SU-DHL-6 (cell line): Measurements from ENCODE around the gene PTPN12.

Experiments used
- EZH2phosphoT487 ChIP-seq: fragments of 200-600 bp; sonication (generic), shearing (Covaris generic); conservative IDR thresholded peaks from 2 replicates; pipeline ENCODE4 v1.6.1; 2018; ENCODE audit warnings: mild to moderate bottlenecking, antibody characterized with exemption, low read length, moderate library complexity, mixed read lengths
- TF ChIP-seq, protein P1 (sequence below): fragments of 200-600 bp; sonication (generic); IDR thresholded peaks from one replicate; pipeline ENCODE4 v1.5.1; 2017; ENCODE audit warnings: antibody characterized with exemption, mild to moderate bottlenecking, low read length, moderate library complexity; ENCODE audit not compliant: insufficient read depth, poor library complexity, severe bottlenecking

GRCh38 chr7:77542409-77542808 lies 5.3 kb downstream of the PTPN12 start:
- TF ChIP-seq, protein P1, sequence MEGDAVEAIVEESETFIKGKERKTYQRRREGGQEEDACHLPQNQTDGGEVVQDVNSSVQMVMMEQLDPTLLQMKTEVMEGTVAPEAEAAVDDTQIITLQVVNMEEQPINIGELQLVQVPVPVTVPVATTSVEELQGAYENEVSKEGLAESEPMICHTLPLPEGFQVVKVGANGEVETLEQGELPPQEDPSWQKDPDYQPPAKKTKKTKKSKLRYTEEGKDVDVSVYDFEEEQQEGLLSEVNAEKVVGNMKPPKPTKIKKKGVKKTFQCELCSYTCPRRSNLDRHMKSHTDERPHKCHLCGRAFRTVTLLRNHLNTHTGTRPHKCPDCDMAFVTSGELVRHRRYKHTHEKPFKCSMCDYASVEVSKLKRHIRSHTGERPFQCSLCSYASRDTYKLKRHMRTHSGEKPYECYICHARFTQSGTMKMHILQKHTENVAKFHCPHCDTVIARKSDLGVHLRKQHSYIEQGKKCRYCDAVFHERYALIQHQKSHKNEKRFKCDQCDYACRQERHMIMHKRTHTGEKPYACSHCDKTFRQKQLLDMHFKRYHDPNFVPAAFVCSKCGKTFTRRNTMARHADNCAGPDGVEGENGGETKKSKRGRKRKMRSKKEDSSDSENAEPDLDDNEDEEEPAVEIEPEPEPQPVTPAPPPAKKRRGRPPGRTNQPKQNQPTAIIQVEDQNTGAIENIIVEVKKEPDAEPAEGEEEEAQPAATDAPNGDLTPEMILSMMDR, result no peak
- TF ChIP-seq EZH2phosphoT487, result no peak
